GM13977 (cell line): ENCODE measurements around the gene FTSJ3.

Source experiments
- DNase-seq: peaks from one replicate; pipeline ENCODE4 v3.0.0; 2012; ENCODE audit warnings: low spot score
- CTCF ChIP-seq: IDR thresholded peaks from 2 replicates; pipeline ENCODE4 v1.5.1; 2012; ENCODE audit warnings: mild to moderate bottlenecking, control low read depth; ENCODE audit not compliant: insufficient read depth; ENCODE audit errors: extremely low read depth, missing control alignments
- in situ Hi-C: fragments of 300-500 bp; cut with MboI; formaldehyde crosslinking; loops from one replicate; pipeline ENCODE4 v1.12.0; 2022; ENCODE audit warnings: low sequenced_read_pairs, low pct_unique_long_range_greater_than_20kb, mixed read lengths, inconsistent platforms; ENCODE audit not compliant: unreplicated experiment

FTSJ3 gene

DNA sequence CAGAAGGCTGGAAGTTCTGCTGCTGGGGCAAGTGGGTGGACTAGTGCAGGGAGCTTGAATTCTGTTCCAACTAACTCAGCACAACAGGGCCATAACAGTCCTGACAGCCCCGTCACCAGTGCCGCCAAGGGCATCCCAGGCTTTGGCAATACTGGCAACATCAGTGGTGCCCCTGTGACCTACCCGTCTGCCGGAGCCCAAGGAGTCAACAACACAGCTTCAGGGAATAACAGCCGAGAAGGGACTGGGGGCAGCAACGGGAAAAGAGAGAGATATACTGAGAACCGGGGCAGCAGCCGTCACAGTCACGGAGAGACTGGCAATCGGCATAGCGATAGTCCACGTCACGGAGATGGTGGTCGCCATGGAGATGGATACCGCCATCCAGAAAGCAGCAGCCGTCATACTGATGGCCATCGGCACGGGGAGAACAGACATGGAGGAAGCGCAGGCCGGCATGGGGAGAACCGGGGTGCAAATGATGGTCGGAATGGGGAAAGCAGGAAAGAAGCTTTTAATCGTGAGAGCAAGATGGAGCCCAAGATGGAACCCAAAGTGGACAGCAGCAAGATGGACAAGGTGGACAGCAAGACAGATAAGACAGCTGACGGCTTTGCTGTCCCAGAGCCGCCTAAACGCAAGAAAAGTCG is 9.6 kb downstream of the FTSJ3 start:
- in situ Hi-C loops, result no loop called here
- no peak for TF ChIP-seq CTCF
- no peak for DNase-seq

DNA sequence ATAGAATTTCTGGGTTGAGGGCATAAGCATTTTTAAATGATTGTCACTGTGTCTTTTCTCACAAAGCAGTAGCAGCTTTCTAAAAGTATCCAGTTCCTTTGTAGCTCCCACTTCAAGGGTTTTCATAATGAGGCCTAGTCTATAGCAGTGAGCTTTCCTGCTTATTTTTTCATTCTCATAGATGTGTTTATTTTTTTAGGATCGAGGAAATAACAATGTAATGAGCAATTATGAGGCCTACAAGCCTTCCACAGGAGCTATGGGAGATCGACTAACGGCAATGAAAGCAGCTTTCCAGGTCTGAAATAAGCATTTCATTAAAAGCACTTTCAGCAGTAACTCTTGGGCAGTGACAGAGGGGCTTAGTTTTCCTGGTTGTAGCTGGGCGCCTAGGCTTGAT is 10.8 kb downstream of the FTSJ3 start:
- no peak for TF ChIP-seq CTCF
- in situ Hi-C loops, result no loop called here

GRCh38 chr17:63816123-63816522 is 11.3 kb downstream of the FTSJ3 start:
- in situ Hi-C loops, result no loop called here
- TF ChIP-seq CTCF, result no peak
- no peak for DNase-seq

More for the DNA sequence above, 10.8 kb downstream of the FTSJ3 start:
- no peak for DNase-seq

GRCh38 chr17:63809970-63810369 is 17.5 kb downstream of the FTSJ3 start:
- TF ChIP-seq CTCF, result no peak
- in situ Hi-C loops, result no loop called here
- DNase-seq, result no peak

- in situ Hi-C loops, result no loop called here
- no peak for TF ChIP-seq CTCF
Measured at GRCh38 chr17:63805591-63805990, 21.9 kb downstream of the FTSJ3 start.

DNA sequence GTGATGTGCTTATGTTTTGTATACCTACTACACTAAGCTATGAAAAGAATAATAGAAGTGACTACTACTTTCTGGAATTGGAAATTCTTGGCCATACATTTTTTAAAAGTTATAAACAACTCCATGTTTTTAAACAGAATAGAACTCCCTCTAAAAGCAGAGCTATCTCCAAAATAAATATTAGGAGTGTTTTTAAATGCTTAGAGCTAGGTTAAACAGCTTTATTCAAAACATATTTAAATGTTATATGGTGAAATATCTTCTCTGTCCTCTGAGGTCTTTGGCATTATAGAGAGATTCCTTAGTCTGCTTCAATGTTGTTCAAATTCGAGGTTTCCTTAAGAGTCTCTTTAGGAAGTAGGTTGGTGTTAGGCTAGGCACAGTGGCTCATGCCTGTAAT is 23.1 kb downstream of the FTSJ3 start:
- DNase-seq, result no peak
- in situ Hi-C loops, result no loop called here
- TF ChIP-seq CTCF, result no peak

More at GRCh38 chr17:63805591-63805990, 21.9 kb downstream of the FTSJ3 start:
- no peak for DNase-seq

DNA sequence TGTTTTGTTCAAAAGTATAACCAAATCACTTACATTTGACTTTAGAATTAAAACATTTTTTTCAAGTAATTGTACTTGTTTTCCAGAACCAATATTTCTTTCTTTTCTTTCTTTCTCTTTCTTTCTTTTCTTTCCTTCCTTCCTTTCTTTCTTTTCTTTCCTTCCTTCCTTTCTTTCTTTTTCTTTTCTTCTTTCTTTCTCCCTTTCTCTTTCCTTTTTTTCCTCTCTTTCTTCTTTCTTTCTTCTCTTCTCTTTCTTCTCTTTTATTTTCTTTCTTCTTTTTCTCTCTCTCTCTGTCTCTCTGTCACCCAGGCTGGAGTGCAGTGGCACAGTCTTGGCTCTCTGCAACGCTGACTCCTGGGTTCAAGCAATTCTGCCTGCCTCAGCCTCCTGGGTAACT is 26.7 kb downstream of the FTSJ3 start:
- in situ Hi-C loops, result no loop called here
- no peak for DNase-seq
- no peak for TF ChIP-seq CTCF
